ENCODE results near the gene PRKAG2. TPM values are rescaled to one million over a fixed set of nuclear protein-coding genes. Genes with fewer than 3 reads are reported as not detected.

Gene PRKAG2
- total RNA-seq, 1 donor from 2014 or later = 15.7 TPM

- H3K4me1 Mint-ChIP-seq = peaks cover 3% of the 10 kb centered on the region
- H3K4me3 Mint-ChIP-seq = no peak overlapping the region
- no peak for TF ChIP-seq CTCF (IDR thresholded peaks at IDR 0.05; ENCODE audit: unreplicated experiment)
- DNase-seq (ENCODE audit: low spot score in 2 of 2, unreplicated experiment in 2 of 2) = no peak
- H3K27me3 Mint-ChIP-seq (ENCODE audit: low read depth) = no peaks in the 10 kb centered on the region
- no peaks in the 10 kb centered on the region for H3K36me3 Mint-ChIP-seq
- H3K27ac Mint-ChIP-seq = no peak overlapping the region
- no peaks in the 10 kb centered on the region for H3K9me3 Mint-ChIP-seq
Measured at GRCh38 chr7:151676759-151677158, 200.2 kb downstream of the PRKAG2 start.

- TF ChIP-seq CTCF (IDR thresholded peaks at IDR 0.05; ENCODE audit: unreplicated experiment) = no peak
- Mint-ChIP-seq H3K4me1 (peaks cover 9% of the 10 kb centered on the region), H3K27me3 (ENCODE audit: low read depth) (no peaks in the 10 kb centered on the region), H3K36me3 (no peaks in the 10 kb centered on the region), H3K27ac (no peak overlapping the region), H3K4me3 (no peak overlapping the region), H3K9me3 (no peaks in the 10 kb centered on the region)
- DNase-seq (ENCODE audit: low spot score in 2 of 2, unreplicated experiment in 2 of 2) = no peak
Measured at GRCh38 chr7:151675196-151675920, 201.6 kb downstream of the PRKAG2 start.

- Mint-ChIP-seq H3K4me1 (peaks cover 9% of the 10 kb centered on the region), H3K9me3 (no peaks in the 10 kb centered on the region), H3K4me3 (no peak overlapping the region), H3K36me3 (no peaks in the 10 kb centered on the region), H3K27ac (no peak overlapping the region), H3K27me3 (ENCODE audit: low read depth) (no peaks in the 10 kb centered on the region)
- DNase-seq (ENCODE audit: low spot score in 2 of 2, unreplicated experiment in 2 of 2) = no peak
- TF ChIP-seq CTCF (IDR thresholded peaks at IDR 0.05; ENCODE audit: unreplicated experiment) = no peak
Measured at GRCh38 chr7:151674161-151674920, 202.6 kb downstream of the PRKAG2 start.

- Mint-ChIP-seq H3K4me3 (no peak overlapping the region), H3K9me3 (peaks cover under 1% of the 10 kb centered on the region), H3K27me3 (ENCODE audit: low read depth) (no peaks in the 10 kb centered on the region), H3K27ac (no peak overlapping the region), H3K36me3 (no peaks in the 10 kb centered on the region), H3K4me1 (peaks cover 6% of the 10 kb centered on the region)
- TF ChIP-seq CTCF (IDR thresholded peaks at IDR 0.05; ENCODE audit: unreplicated experiment) = no peak
- DNase-seq (ENCODE audit: low spot score in 2 of 2, unreplicated experiment in 2 of 2) = no peak
Measured at GRCh38 chr7:151673216-151673615, 203.7 kb downstream of the PRKAG2 start.

GRCh38 chr7:151672716-151673115 lies 204.2 kb downstream of the PRKAG2 start:
- H3K27me3 Mint-ChIP-seq (ENCODE audit: low read depth) = no peaks in the 10 kb centered on the region
- H3K4me3 Mint-ChIP-seq = no peak overlapping the region
- TF ChIP-seq CTCF (IDR thresholded peaks at IDR 0.05; ENCODE audit: unreplicated experiment) = no peak
- H3K4me1 Mint-ChIP-seq = peaks cover 6% of the 10 kb centered on the region
- no peak for DNase-seq (ENCODE audit: low spot score in 2 of 2, unreplicated experiment in 2 of 2)
- H3K27ac Mint-ChIP-seq = no peak overlapping the region
- H3K9me3 Mint-ChIP-seq = peaks cover 4% of the 10 kb centered on the region
- no peaks in the 10 kb centered on the region for H3K36me3 Mint-ChIP-seq
